ENCODE data around the gene TEX38.

TEX38 gene

GRCh38 chr1:46667782-46668760 lies 3.6 kb upstream of the TEX38 start, which contains the start of gene ATPAF1:
Gene ATPAF1 (minus strand): TSS chr1:46668364. CDS start chr1:46668322, 42 bp downstream.
- peak; percentile 79 for TF ChIP-seq ZNF8 (CRISPR knock-in tag; IDR thresholded peaks at IDR 0.05)
- no peak for TF ChIP-seq BACH2 (CRISPR knock-in tag; IDR thresholded peaks at IDR 0.05; ENCODE audit: borderline replicate concordance)
- TF ChIP-seq ZFP3 (CRISPR knock-in tag; IDR thresholded peaks at IDR 0.05) = peak; percentile 95
- peak; percentile 38; the same call in 1 of the 2 replicates for TF ChIP-seq CSDC2 (CRISPR knock-in tag; IDR thresholded peaks at IDR 0.05)
- TF ChIP-seq, protein P1, sequence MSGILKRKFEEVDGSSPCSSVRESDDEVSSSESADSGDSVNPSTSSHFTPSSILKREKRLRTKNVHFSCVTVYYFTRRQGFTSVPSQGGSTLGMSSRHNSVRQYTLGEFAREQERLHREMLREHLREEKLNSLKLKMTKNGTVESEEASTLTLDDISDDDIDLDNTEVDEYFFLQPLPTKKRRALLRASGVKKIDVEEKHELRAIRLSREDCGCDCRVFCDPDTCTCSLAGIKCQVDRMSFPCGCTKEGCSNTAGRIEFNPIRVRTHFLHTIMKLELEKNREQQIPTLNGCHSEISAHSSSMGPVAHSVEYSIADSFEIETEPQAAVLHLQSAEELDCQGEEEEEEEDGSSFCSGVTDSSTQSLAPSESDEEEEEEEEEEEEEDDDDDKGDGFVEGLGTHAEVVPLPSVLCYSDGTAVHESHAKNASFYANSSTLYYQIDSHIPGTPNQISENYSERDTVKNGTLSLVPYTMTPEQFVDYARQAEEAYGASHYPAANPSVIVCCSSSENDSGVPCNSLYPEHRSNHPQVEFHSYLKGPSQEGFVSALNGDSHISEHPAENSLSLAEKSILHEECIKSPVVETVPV (CRISPR knock-in tag; IDR thresholded peaks at IDR 0.05) = no peak
- TF ChIP-seq ZC3H10 (CRISPR knock-in tag; IDR thresholded peaks at IDR 0.05) = 0 out of 2 replicates have a peak, but pooled peaks have one; percentile 12
- TF ChIP-seq TSHZ2 (CRISPR knock-in tag; IDR thresholded peaks at IDR 0.05) = peak; percentile 58; the same call in 1 of the 2 replicates
- ATAC-seq = peak; percentile 83

GRCh38 chr1:46670134-46670533 lies 1.5 kb upstream of the TEX38 start:
- ATAC-seq = no peak
- TF ChIP-seq, protein P2, sequence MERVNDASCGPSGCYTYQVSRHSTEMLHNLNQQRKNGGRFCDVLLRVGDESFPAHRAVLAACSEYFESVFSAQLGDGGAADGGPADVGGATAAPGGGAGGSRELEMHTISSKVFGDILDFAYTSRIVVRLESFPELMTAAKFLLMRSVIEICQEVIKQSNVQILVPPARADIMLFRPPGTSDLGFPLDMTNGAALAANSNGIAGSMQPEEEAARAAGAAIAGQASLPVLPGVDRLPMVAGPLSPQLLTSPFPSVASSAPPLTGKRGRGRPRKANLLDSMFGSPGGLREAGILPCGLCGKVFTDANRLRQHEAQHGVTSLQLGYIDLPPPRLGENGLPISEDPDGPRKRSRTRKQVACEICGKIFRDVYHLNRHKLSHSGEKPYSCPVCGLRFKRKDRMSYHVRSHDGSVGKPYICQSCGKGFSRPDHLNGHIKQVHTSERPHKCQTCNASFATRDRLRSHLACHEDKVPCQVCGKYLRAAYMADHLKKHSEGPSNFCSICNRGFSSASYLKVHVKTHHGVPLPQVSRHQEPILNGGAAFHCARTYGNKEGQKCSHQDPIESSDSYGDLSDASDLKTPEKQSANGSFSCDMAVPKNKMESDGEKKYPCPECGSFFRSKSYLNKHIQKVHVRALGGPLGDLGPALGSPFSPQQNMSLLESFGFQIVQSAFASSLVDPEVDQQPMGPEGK (CRISPR knock-in tag; IDR thresholded peaks at IDR 0.05; ENCODE audit: borderline replicate concordance) = no peak
- TF ChIP-seq ISL1 (CRISPR knock-in tag; IDR thresholded peaks at IDR 0.05) (no peak), BACH2 (CRISPR knock-in tag; IDR thresholded peaks at IDR 0.05; ENCODE audit: borderline replicate concordance) (no peak)

DNA sequence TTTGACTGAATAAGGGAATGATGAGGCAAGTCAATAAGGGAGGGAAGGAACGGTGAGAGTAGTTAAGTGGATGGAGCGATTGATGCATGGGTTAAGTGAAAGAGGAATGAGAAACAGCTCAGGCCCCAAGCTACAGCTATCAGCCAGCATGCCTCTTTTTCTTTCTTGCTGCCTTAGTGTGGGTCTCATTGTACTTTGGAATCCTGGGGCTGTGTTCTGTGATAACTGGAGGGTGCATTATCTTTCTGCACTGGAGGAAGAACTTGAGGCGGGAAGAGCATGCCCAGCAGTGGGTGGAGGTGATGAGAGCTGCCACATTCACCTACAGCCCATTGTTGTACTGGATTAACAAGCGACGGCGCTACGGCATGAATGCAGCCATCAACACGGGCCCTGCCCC lies 1.0 kb downstream of the TEX38 start:
- no peak for TF ChIP-seq TOX (CRISPR knock-in tag; IDR thresholded peaks at IDR 0.05; ENCODE audit: borderline replicate concordance)
- no peak for TF ChIP-seq ZC3H10 (CRISPR knock-in tag; IDR thresholded peaks at IDR 0.05)
- no peak for TF ChIP-seq ISL1 (CRISPR knock-in tag; IDR thresholded peaks at IDR 0.05)
- TF ChIP-seq GLIS3 (CRISPR knock-in tag; IDR thresholded peaks at IDR 0.05) = no peak
- TF ChIP-seq RARB (CRISPR knock-in tag; IDR thresholded peaks at IDR 0.05) = no peak
- no peak for TF ChIP-seq ZNF70 (CRISPR knock-in tag; IDR thresholded peaks at IDR 0.05)
- TF ChIP-seq TCF4 (CRISPR knock-in tag; IDR thresholded peaks at IDR 0.05; ENCODE audit: borderline replicate concordance) = no peak
- TF ChIP-seq TSHZ2 (CRISPR knock-in tag; IDR thresholded peaks at IDR 0.05) = no peak
- TF ChIP-seq BACH2 (CRISPR knock-in tag; IDR thresholded peaks at IDR 0.05; ENCODE audit: borderline replicate concordance) = no peak
- TF ChIP-seq OSR1 (CRISPR knock-in tag; IDR thresholded peaks at IDR 0.05) = no peak
- TF ChIP-seq ESRRG (CRISPR knock-in tag; IDR thresholded peaks at IDR 0.05) = no peak
- TF ChIP-seq, protein P1 (CRISPR knock-in tag; IDR thresholded peaks at IDR 0.05) = no peak
- TF ChIP-seq CSDC2 (CRISPR knock-in tag; IDR thresholded peaks at IDR 0.05) = no peak
- TF ChIP-seq, protein P3, sequence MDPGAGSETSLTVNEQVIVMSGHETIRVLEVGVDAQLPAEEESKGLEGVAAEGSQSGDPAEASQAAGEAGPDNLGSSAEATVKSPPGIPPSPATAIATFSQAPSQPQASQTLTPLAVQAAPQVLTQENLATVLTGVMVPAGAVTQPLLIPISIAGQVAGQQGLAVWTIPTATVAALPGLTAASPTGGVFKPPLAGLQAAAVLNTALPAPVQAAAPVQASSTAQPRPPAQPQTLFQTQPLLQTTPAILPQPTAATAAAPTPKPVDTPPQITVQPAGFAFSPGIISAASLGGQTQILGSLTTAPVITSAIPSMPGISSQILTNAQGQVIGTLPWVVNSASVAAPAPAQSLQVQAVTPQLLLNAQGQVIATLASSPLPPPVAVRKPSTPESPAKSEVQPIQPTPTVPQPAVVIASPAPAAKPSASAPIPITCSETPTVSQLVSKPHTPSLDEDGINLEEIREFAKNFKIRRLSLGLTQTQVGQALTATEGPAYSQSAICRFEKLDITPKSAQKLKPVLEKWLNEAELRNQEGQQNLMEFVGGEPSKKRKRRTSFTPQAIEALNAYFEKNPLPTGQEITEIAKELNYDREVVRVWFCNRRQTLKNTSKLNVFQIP (CRISPR knock-in tag; IDR thresholded peaks at IDR 0.05; ENCODE audit: borderline replicate concordance, low read depth) = no peak
- TF ChIP-seq ZFP30 (CRISPR knock-in tag; IDR thresholded peaks at IDR 0.05) = no peak
- TF ChIP-seq PPARA (CRISPR knock-in tag; IDR thresholded peaks at IDR 0.05; ENCODE audit: borderline replicate concordance) = no peak
- no peak for TF ChIP-seq ZFP3 (CRISPR knock-in tag; IDR thresholded peaks at IDR 0.05)
- TF ChIP-seq CREB5 (CRISPR knock-in tag; IDR thresholded peaks at IDR 0.05; ENCODE audit: low read depth) = no peak
- no peak for TF ChIP-seq ZNF565 (CRISPR knock-in tag; conservative IDR thresholded peaks at IDR 0.05; ENCODE audit: low read depth)
- TF ChIP-seq ARNTL (CRISPR knock-in tag; IDR thresholded peaks at IDR 0.05; ENCODE audit: borderline replicate concordance, low read depth) = no peak
- no peak for ATAC-seq

Data from SK-N-SH treated with all-trans-retinoic acid at 6 μM for 48 hours (cell line).